CD4-positive, alpha-beta T cell treated with Interleukin-4 for 1 hour (primary cell): ENCODE data around the gene GLIS1.

Experiments
- DNase-seq, 2 donors: peaks; one replicate each; pipeline ENCODE4 v3.0.0-alpha.2; 2020 to 2022

Gene GLIS1

GRCh38 chr1:53693339-53693738, 45.6 kb downstream of the GLIS1 start:
- no peak for DNase-seq

DNA sequence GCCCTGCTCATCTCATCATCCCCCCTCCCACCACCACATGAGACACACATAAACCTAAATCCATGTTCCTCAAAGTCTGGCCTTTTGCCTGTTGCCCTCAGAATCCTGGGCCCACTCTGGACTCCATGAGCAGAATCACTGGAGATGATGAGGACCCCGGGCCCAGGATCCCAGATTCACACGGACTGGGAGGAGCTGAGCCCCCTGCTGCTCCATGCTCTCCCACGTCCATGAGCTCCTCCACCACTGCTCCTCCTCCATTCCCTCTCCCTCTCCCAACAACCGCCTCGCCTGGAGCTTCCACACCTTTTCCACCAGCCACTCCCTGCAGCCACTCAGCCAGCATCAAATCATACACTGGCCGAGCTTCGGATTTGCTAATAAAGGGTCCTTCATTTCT, 47.6 kb downstream of the GLIS1 start:
- no peak for DNase-seq

- DNase-seq: no peak
Measured at GRCh38 chr1:53690411-53690810, 48.6 kb downstream of the GLIS1 start.

GRCh38 chr1:53689736-53690326, 49.1 kb downstream of the GLIS1 start:
- DNase-seq: no peak

GRCh38 chr1:53689223-53689622, 49.7 kb downstream of the GLIS1 start:
- DNase-seq: no peak

DNA sequence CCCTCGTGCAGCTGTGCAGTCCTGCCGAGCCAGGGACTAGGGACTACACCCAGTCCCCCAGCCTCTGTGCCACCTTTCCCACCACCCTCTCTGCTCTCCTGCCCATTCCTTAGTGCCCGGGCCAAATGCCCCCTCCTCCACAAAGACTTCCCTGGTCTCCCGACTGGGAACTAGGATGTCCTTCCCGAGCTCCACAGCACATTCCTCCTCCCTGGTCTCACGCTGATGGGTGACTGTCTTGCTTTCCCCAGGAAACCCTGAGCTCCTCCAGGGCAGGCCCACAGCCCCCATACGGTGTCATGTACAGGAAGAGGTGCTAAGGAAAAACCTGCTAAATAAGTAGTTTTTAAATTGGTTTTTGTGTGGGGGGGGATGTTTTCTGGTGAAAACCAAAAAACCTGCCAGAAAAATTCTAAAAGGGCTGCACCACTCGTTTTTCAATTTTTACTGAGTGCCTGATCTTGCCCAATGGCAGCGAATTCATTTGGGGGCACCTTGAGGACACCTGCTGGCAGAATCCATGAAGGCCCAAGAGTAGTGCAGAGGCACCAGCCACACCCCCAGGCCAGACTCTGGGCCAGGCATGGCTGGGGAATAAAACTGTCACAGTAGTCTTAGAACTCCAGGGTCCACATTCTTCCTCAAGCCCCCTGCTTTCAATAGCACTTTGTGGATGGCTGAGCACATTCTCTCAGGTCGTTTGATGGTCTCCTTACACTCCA, 50.4 kb downstream of the GLIS1 start:
- DNase-seq: no peak

DNA sequence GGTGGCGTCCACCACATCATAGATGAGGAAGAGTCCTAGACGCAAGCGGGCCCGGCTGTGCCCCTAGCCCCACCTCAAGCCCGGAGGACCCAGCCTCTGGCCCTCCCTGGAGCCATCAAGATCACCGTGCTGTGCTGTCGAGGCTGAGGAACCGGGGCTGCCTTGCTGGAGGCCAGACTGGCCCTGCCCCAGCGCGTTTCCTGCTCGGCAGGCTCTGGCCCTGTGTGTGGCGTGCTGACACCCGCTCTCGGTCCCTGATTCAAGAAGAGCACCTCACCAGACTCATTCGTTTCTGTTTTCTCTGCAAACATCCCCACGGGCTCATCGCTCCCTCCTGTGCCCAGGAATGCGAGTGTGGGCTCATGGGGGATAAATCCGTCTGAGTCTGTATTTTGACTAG, 51.1 kb downstream of the GLIS1 start:
- DNase-seq: no peak

- no peak for DNase-seq
Measured at GRCh38 chr1:53687426-53687825, 51.5 kb downstream of the GLIS1 start.

DNA sequence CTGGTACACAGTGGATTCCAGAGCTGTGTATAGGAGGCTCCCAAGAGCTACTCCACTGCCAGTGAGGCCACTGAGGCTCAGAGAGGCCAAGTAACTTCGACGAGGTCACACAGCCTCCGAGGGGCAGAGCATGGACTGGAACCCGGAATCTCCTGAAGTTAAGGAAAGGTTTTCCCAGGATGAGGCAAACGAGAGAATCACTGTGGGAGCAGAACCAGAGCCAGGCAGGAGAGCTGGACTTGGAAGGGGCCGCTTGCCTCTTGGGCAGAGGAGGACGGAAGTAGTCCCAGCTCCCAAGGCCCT, 52.0 kb downstream of the GLIS1 start:
- DNase-seq: no peak

GRCh38 chr1:53686091-53686964, 52.6 kb downstream of the GLIS1 start:
- DNase-seq: no peak

DNA sequence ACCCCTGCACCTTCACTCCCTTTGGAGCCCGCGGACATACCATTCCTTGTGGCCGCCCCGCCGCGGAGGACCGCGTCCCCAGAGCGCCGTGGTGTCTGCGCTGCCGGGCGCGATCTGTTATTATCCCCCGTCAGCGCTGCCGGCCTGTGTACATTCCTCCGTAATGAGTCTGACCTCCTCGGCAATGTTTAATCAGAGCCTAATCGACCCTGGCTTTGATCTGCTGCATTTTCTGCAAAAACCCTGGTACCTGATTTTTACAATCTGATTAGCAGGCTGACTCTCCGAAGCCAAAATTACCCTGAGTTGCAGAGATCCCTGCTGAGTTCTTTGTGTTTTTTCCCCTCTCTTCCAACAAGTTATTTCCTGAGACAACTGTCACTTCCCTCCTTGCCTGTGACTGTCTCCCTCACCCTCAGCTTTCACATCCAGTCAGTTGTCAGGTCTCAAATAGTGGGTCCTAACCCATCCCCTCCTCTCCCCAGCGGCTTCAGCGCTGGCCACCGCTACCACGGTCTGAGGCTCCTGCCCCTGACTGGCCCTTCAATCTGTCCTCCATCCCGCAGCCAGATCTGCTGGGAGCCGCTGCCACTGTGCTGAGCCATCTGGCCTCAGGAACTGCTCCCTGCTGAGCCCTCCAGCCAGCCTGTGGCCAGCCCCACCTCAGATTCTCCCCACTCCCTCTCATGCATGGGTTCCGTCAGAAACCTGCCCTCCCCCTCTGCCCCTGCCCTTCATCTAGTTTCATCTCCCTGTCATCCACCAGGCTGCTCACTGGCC, 53.5 kb downstream of the GLIS1 start:
- DNase-seq: no peak

DNA sequence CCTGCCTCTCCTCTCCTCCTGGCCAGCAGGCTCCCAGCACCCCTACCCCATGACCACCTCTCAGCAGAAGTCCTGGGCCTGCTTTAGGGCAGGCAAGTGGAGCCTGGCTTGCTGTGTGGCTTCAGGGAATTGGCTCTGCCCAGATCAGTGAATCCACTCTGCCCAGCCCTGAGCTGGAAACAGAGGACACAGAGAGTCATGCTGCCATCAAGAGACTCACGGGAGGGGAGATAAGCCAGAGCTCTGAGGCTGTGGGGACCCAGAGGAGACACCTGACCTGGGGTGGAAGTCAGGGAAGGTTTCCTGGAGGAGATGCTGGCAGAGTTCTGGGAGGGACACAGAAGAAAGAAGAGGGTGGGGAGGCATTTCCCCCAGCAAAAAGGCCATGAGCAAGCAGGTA, 54.2 kb downstream of the GLIS1 start:
- DNase-seq: no peak

DNA sequence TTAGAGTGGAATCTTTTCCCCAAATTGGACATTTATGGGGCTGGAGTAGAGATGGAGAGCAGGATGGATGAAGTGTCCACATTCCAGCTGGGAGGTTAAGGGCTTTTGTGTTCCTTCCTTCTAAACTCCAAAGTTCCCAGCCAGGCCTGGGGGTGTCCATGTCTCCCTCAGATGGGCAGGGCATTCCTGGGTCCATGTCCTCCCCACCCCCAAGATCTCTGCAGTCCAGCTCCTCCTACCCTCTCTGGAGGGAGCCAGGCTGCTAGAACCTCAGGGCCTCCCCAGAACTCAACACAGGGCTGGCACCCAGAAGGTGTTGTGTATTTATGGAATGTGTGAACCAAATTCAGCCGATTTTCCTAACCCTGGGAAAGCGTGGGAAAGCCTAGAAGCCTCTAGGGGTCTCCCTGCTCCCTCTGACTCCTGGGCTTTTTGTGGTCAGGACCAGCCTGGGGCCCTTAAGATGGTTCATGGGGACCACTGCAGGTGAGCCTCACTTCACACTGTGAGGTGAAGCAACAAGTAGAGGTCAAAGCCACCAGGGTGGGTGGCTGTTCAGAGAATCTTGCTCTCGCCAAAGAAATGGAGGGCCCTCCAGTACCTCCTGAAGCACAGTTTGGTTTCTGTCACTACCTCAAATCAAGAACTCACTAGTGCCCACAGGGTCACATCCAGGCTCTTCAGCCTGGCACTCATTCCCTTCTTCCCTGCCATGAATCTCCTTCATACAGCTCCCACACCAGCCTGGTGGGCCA, 54.8 kb downstream of the GLIS1 start:
- DNase-seq: no peak

DNA sequence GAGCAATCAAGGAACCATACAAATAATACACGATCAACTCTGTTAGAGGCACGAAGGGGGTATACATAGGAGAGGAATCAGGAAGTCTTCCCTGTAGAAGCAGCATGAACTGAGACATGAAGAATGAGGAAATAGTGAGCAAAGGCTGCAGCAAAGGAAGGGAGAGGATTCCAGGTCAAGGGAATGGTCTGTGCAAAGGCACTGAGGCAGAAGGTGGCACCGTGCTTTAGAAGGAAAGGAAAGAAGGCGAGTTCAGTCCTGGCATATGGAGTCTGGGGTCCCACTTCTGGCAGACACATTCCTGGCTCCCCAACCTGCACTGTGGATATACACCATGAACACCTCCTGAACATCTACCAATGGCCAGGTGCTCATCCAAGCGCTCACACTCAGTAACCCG, 56.1 kb downstream of the GLIS1 start:
- DNase-seq: no peak

DNA sequence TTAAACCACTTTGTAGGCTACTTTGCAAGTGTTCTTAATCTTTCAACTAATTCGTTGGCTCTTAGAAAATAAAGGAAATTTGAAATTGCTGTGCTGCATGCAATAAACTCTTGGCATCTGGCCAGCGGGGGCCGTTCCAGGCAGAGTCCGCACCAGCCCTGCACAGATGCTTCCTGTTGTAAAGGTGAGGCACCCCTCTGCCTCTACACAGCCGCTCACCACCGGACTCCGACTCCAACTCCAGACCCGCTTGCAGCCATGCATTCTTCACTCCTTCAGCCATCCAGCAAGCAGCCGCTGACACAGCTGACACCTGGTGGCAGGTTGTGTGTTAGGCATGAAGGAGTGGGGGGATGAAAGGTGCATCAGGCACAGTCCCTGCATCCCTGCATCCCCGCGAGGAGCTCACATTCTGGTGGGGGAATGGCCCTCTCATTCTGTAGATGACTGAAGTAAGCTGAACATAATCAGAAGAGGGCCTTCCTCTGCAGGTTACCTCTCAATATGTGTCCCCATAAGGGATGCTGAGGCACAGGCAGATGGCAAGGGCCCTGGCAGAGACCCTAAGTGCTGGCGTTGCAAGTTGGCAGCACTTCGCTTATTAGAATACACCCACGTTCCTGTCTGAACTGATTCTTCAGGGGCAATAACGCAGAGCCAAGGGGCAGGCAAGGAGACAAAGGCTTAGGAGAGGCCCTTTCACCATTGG, 56.8 kb downstream of the GLIS1 start:
- peak; percentile 38 for DNase-seq

GRCh38 chr1:53681351-53681976, 57.5 kb downstream of the GLIS1 start:
- DNase-seq: no peak

- no peak for DNase-seq
Measured at GRCh38 chr1:53680868-53681267, 58.1 kb downstream of the GLIS1 start.

GRCh38 chr1:53678938-53679825, 59.8 kb downstream of the GLIS1 start:
- DNase-seq: no peak

GRCh38 chr1:53678507-53678906, 60.5 kb downstream of the GLIS1 start:
- DNase-seq: no peak

DNA sequence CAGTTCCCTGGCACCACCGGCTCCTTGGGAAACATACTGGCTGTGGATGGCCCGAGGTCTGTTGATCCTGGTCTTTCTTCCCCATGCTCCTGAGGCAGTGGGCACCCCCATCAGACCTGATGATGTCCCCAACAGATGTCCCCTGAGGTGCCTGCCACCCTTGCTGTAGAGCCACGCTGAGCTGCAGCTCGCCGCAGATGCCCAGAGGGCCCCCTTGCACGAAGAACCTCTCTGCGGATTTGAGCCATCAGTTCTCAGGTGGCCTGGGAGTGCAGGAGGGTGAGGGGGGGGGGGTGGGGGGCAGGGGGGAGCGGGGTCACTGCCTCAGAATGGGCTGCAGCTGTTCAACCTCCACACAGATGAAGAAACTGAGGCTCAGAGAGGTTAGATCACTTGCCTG, 60.9 kb downstream of the GLIS1 start:
- no peak for DNase-seq
